Pancreas (tissue), 10 donors: ENCODE measurements around the gene ANKS1A. TPM values are rescaled to one million over a fixed set of nuclear protein-coding genes. Genes with fewer than 3 reads are reported as not detected.

Source experiments
- ATAC-seq, 4 donors: fragments of 200-7000 bp; cut with Tn5 transposase; one replicate each; pipeline versions ENCODE4 v1.8.0 to v1.9.1; 2020; ENCODE audit warnings: mild to moderate bottlenecking in 4 of 4, moderate library complexity in 4 of 4
- DNase-seq, 6 donors: peaks; one replicate each; pipeline ENCODE4 v3.0.0-alpha.2; 2020
- FAIRE-seq: peaks from 2 replicates; lab custom pipeline; 2012; peaks lifted over from hg19 to GRCh38; lab: Jason Lieb, UNC
- H3K27ac ChIP-seq, 4 donors: fragments of 200-600 bp; sonication (generic); 1 replicate in 3 of 4; 2 replicates in 1 of 4; pipeline versions ENCODE4 v1.5.0 to v1.8.0; 2020
- H3K27me3 ChIP-seq, 4 donors: fragments of 200-600 bp; one replicate each; pipeline ENCODE4 v1.8.0; 2021
- H3K36me3 ChIP-seq, 3 donors: fragments of 200-600 bp; sonication (generic) in 1 of 3; one replicate each; pipeline versions ENCODE4 v1.5.0 to v1.8.0; 2020 to 2021
- H3K4me1 ChIP-seq, 3 donors: fragments of 200-600 bp; one replicate each; pipeline ENCODE4 v1.8.0; 2021
- H3K4me3 ChIP-seq, 4 donors: fragments of 200-600 bp; sonication (generic) in 2 of 4; one replicate each; pipeline versions ENCODE4 v1.5.0 to v1.8.0; 2020 to 2021
- H3K9me3 ChIP-seq, 4 donors: fragments of 200-600 bp; one replicate each; pipeline ENCODE4 v1.8.0; 2021
- CTCF ChIP-seq, 4 donors: fragments of 200-600 bp; sonication (generic) in 3 of 4; IDR thresholded peaks; one replicate each; pipeline versions ENCODE4 v1.5.0 to v1.8.0; 2021; ENCODE audit warnings: antibody characterized with exemption in 4 of 4
- WGBS, 2 donors: extraction: QIAGEN DNeasy Blood & Tissue Kit; methylation state at CpG; one replicate each; pipeline ENCODE4 v1.1.7; 2013; 5-methylcytosine and 5-hydroxymethylcytosine counted together
- intact Hi-C, 3 donors: fragments of 100-400 bp; cut with DNase I; formaldehyde crosslinking; loops; one replicate each; pipeline versions ENCODE4 v1.11.1 to v1.14.2; 2022
- polyA plus RNA-seq, 2 donors: library from polyadenylated mRNA; stranded (reverse); fragments of 200-250 nt; gene quantifications; one replicate each; pipeline ENCODE4 v1.2.3, GENCODE V29; 2013
- total RNA-seq, 6 donors: library from RNA; stranded (reverse); fragmentation: NEBNext Ultra II Directional in 4 of 6; extraction: Animal tissue kit (Norgen Biotek cat#: 25700) in 4 of 6; gene quantifications; one replicate each; pipeline versions ENCODE4 v1.2.1 to v1.2.4, GENCODE V29; 2021 to 2023
- donor health status: healthy with polysubstance abuse.
- donor health status: DM: no; HTN: no; CAD: no; lungs with moderate emphysema.
- donor health status: DM: no; HTN: no; CAD: no.
- donor health status: control.
- donor health status: control.
- donor health status: Bipolar disorder and iron deficiency.
- donor health status: DM: yes; HTN: yes; CAD: no.
- donor health status: DM: no; HTN: no; CAD: no.
- donor health status: DM: no; HTN: no; CAD: no.
- donor health status: DM: yes; HTN: yes; CAD: no.

ANKS1A gene
- total and polyA plus RNA-seq, 8 donors, result 6.1 to 16.7 (median 8.0) TPM

DNA sequence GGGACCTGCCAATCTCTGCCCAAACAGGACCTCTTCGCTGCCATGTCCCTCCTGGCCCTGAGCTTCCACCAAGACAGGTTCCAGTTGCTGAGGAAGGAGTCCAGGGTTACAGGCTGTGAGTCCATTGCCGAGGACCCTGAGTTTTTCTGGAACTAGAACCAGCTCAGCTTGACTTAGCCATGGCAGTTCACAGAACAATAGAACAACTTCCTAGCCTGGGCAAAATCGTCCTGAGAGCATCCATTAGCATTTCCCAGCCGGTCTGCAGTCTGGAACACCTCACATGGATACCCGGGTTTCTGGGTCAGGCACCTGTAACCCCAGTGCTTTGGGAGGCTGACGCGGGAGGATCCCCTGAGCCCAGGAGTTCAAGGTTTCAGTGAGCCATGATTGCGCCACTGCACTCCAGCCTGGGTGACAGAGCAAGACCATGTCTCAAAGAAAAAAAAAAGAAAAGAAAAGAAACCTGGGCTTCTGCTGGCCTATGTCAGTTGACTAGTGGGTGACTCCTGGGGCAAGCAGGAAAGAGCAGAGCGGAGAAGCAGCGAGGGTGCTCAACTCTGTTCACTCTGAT lies 161.8 kb downstream of the ANKS1A start:
- WGBS, 2 donors, result 90 to 92% methylated on average over 10 of the region's 10 CpGs
- FAIRE-seq (no peak), DNase-seq (no peak), ATAC-seq (no peak)
- peak overlapping the region in 2 of 4 donors; percentile 14 to 74 for H3K27ac ChIP-seq
- peaks cover 5 to 19% (median 8%) of the 10 kb centered on the region in 3 donors for H3K4me1 ChIP-seq
- H3K36me3 ChIP-seq, result peaks cover 0 to 6% (median 0%) of the 10 kb centered on the region in 3 donors
- H3K4me3 ChIP-seq, result no peak overlapping the region
- H3K9me3 ChIP-seq, result no peaks in the 10 kb centered on the region
- no peaks in the 10 kb centered on the region for H3K27me3 ChIP-seq
- intact Hi-C loops, result no loop called here
- TF ChIP-seq CTCF (IDR thresholded peaks at IDR 0.05), result no peak

DNA sequence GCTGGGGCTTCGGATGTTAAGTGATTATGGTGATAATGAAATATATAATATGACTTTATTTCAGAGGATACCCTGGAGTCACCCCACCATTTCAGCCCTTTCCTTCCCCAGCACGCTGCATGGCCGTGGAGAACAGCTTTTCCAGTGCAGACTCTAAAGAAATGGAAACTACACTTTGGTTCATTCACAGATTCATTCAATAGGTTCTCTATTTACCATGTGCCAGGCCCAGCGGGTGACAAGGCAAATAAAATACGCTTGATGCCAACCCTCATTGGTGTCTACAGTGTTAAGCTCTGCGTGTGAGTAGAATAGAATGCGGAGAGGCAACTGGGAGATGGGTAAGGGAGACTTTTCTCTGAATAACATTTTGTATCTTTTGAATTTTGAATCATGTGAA lies 162.3 kb downstream of the ANKS1A start:
- no peak for ATAC-seq
- TF ChIP-seq CTCF (IDR thresholded peaks at IDR 0.05), result no peak
- Histone ChIP-seq H3K9me3 (no peaks in the 10 kb centered on the region), H3K27ac (no peak overlapping the region), H3K27me3 (no peaks in the 10 kb centered on the region), H3K36me3 (peaks cover 0 to 6% (median 0%) of the 10 kb centered on the region in 3 donors), H3K4me3 (no peak overlapping the region), H3K4me1 (peaks cover 3 to 14% (median 5%) of the 10 kb centered on the region in 3 donors)
- 97% methylated on average over 7 of the region's 7 CpGs for WGBS, 2 donors
- no peak for DNase-seq
- FAIRE-seq, result no peak
- intact Hi-C loops, result no loop called here

DNA sequence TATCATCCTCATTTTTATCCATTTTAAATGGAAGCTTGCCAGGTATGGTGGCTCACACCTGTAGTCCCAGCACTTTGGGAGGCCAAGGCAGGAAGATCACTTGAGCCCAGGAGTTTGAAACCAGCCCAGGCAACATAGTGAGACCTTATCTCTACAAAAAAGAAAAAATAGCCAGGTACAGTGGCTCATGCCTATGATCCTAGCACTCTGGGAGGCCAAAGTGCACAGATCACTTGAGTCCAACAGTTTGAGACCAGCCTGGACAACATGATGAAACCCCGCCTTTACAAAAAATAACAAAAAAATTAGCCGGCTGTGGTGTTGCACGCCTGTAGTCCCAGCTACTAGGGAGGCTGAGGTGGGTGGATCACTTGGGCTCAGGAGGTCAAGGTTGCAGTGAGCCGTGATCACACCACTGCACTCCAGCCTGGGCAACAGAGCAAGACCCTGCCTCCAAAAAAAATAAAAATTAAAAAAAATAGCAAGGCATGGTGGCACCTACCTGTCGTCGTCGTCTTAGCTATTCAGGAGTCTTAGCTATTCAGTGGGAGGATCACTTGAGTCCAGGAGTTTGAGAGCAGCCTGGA lies 163.0 kb downstream of the ANKS1A start:
- ATAC-seq (no peak), DNase-seq (no peak), FAIRE-seq (no peak)
- H3K4me1 ChIP-seq, result peaks cover 0 to 7% (median 5%) of the 10 kb centered on the region in 3 donors
- no peaks in the 10 kb centered on the region for H3K9me3 ChIP-seq
- 87 to 96% methylated on average over 7 of the region's 7 CpGs for WGBS, 2 donors
- no peak for TF ChIP-seq CTCF (IDR thresholded peaks at IDR 0.05)
- H3K36me3 ChIP-seq, result peaks cover 0 to 6% (median 0%) of the 10 kb centered on the region in 3 donors
- no peak overlapping the region for H3K27ac ChIP-seq
- H3K27me3 ChIP-seq, result no peaks in the 10 kb centered on the region
- no peak overlapping the region for H3K4me3 ChIP-seq
- intact Hi-C loops, result no loop called here

- ATAC-seq, result peak in 3 of 4 donors; percentile 23 to 45 (median 24)
- 83 to 88% methylated on average over 9 of the region's 9 CpGs for WGBS, 2 donors
- peaks cover 0 to 6% (median 0%) of the 10 kb centered on the region in 3 donors for H3K36me3 ChIP-seq
- intact Hi-C loops, result no loop called here
- peaks cover 0 to 3% (median 0%) of the 10 kb centered on the region in 3 donors for H3K4me1 ChIP-seq
- H3K27me3 ChIP-seq, result no peaks in the 10 kb centered on the region
- DNase-seq, result peak in 2 of 6 donors; percentile 30 to 43
- H3K27ac ChIP-seq, result no peak overlapping the region
- no peak for TF ChIP-seq CTCF (IDR thresholded peaks at IDR 0.05)
- H3K4me3 ChIP-seq, result no peak overlapping the region
- FAIRE-seq, result no peak
- H3K9me3 ChIP-seq, result no peaks in the 10 kb centered on the region
These were observed 163.9 kb downstream of the ANKS1A start for GRCh38 chr6:35052694-35053565.
